Suppressor macrophage treated with lipopolysaccharide for 4 hours (primary cell): ENCODE measurements around the gene SULT1A2.
A peak's percentile ranks its signal among the peaks of the same experiment; 100 is the strongest.
"Not testable (repeated sequence)": the region's sequence is repeated elsewhere in the genome, so short reads cannot be mapped to it uniquely, and the experiment has no call there.

Experiments used
- DNase-seq: peaks from one replicate; pipeline ENCODE4 v3.0.0-alpha.2; 2020

SULT1A2 gene

GRCh38 chr16:28589930-28590329, 6.9 kb downstream of the SULT1A2 start:
- DNase-seq = no peak

- no peak for DNase-seq
Measured at GRCh38 chr16:28589069-28589468, 7.8 kb downstream of the SULT1A2 start.

- no peak for DNase-seq
Measured at GRCh38 chr16:28587386-28587785, 9.5 kb downstream of the SULT1A2 start.

GRCh38 chr16:28586466-28586865, 10.4 kb downstream of the SULT1A2 start:
- DNase-seq = no peak

GRCh38 chr16:28585674-28586073, 11.2 kb downstream of the SULT1A2 start:
- no peak for DNase-seq

GRCh38 chr16:28580726-28581315, 16.0 kb downstream of the SULT1A2 start:
- no peak for DNase-seq

GRCh38 chr16:28575446-28576109, 21.3 kb downstream of the SULT1A2 start:
- no peak for DNase-seq

GRCh38 chr16:28574925-28575324, 21.9 kb downstream of the SULT1A2 start:
- no peak for DNase-seq

- DNase-seq = no peak
Measured at GRCh38 chr16:28573738-28574718, 22.8 kb downstream of the SULT1A2 start.

- DNase-seq = peak; percentile 32
Measured at GRCh38 chr16:28572696-28573510, 23.9 kb downstream of the SULT1A2 start.

GRCh38 chr16:28569968-28570752, 26.7 kb downstream of the SULT1A2 start:
- DNase-seq = no peak

- no peak for DNase-seq
Measured at GRCh38 chr16:28569021-28569420, 27.8 kb downstream of the SULT1A2 start.

GRCh38 chr16:28567292-28567691, 29.6 kb downstream of the SULT1A2 start:
- DNase-seq = no peak

- not testable (repeated sequence) for DNase-seq
Measured at GRCh38 chr16:28566233-28566925, 30.5 kb downstream of the SULT1A2 start.

- no peak for DNase-seq
Measured at GRCh38 chr16:28563218-28563617, 33.6 kb downstream of the SULT1A2 start.

- no peak for DNase-seq
Measured at GRCh38 chr16:28562199-28562598, 34.7 kb downstream of the SULT1A2 start.

GRCh38 chr16:28561557-28562187, 35.2 kb downstream of the SULT1A2 start:
- DNase-seq = no peak

GRCh38 chr16:28558456-28558855, 38.4 kb downstream of the SULT1A2 start:
- no peak for DNase-seq

GRCh38 chr16:28556914-28557320, 39.9 kb downstream of the SULT1A2 start:
- peak; percentile 45 for DNase-seq

- DNase-seq = peak; percentile 74
Measured at GRCh38 chr16:28555561-28555960, 41.3 kb downstream of the SULT1A2 start.
